Right lobe of liver (tissue), 4 donors: ENCODE data around the gene ERICH3.

Experiments used
- CTCF ChIP-seq, 4 donors: fragments of 200-600 bp in 3 of 4; fragments of 450-650 bp in 1 of 4; IDR thresholded peaks; one replicate each; pipeline versions ENCODE4 v1.5.1 to v1.8.0; 2016 to 2022; ENCODE audit warnings: antibody characterized with exemption in 4 of 4, mild to moderate bottlenecking in 2 of 4
- POLR2A ChIP-seq: fragments of 450-650 bp; IDR thresholded peaks from one replicate; pipeline ENCODE4 v1.6.1; 2017; ENCODE audit warnings: antibody characterized with exemption, mild to moderate bottlenecking
- donor health status: DM: no; HTN: no; CAD: no.
- donor health status: DM: no; HTN: no; CAD: no.
- donor health status: DM: no; HTN: yes; CAD: no.

- TF ChIP-seq CTCF (IDR thresholded peaks at IDR 0.05), result no peak
- no peak for TF ChIP-seq POLR2A
These were observed 39.3 kb upstream of the ERICH3 start for GRCh38 chr1:74712881-74713280.
